SKM-1 (cell line): ENCODE measurements around the gene MIF4GD.
"Not testable (repeated sequence)": the region's sequence is repeated elsewhere in the genome, so short reads cannot be mapped to it uniquely, and the experiment has no call there.

Experiments used
- DNase-seq: peaks from one replicate; lab custom pipeline; 2025; ENCODE audit not compliant: unreplicated experiment; lab: John Stamatoyannopoulos, UW

Gene MIF4GD

GRCh38 chr17:75288770-75289114 lies 17.7 kb upstream of the MIF4GD start:
- DNase-seq = no peak

DNA sequence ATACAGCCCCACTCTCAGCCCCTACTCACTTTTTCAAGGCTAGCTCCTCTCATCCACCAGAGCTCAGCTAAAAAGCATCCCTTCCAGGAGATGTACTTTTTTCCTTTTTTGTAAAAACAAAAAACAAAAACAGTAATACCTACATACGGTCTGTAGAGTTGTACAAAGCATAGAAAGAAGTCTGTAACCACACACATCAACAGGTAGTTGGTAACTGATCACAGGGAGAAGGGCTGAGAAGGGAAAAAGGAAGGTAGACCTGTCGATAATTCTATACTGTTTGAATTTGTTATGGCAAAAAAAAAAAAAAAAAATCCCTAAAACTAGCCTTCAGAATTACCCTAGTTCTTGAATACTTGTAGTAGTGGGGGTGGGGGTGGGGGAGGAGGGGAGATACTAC lies 17.3 kb upstream of the MIF4GD start:
- no peak for DNase-seq

GRCh38 chr17:75287221-75287620 lies 16.2 kb upstream of the MIF4GD start:
- no peak for DNase-seq

GRCh38 chr17:75285123-75285522 lies 14.1 kb upstream of the MIF4GD start:
- DNase-seq = no peak

DNA sequence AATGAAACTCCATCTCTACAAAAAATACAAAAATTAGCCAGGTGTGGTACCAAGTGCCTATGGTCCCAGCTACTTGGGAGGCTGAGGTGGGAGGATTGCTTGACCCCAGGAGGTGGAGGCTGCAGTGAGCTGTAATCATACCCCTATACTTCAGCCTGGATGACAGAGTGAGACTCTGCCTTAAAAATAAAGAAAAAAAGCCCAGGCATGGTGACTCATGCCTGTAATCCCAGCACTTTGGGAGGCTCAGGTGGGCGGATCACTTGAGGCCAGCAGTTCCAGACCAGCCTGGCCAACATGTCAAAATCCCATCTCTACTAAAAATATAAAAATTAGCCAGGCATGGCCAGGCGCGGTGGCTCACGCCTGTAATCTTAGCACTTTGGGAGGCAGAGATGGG lies 9.2 kb upstream of the MIF4GD start:
- not testable (repeated sequence) for DNase-seq

DNA sequence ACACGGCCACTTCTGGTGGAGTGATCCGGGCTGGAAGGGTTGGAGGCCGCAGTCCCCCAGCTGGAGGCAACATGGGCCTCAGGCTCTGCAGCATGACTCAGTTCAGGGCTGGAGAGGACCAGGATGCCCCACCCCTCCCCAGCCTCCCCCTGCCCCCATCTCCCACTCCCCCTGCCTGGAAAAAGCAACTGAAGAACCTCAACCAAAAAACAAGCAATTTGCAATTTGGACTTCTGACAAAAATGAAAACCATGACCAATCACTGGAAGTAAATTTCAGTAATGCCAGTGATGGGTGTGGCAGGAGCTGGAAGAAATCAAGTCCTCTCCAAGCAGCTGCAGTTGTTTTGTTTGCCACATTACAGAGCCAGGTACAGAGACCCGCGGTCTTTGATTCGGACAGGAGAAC lies 6.6 kb upstream of the MIF4GD start:
- DNase-seq = no peak

GRCh38 chr17:75273977-75274708 lies 3.1 kb upstream of the MIF4GD start:
- no peak for DNase-seq

- DNase-seq = no peak
These were observed 1.8 kb upstream of the MIF4GD start for GRCh38 chr17:75272848-75273184.

DNA sequence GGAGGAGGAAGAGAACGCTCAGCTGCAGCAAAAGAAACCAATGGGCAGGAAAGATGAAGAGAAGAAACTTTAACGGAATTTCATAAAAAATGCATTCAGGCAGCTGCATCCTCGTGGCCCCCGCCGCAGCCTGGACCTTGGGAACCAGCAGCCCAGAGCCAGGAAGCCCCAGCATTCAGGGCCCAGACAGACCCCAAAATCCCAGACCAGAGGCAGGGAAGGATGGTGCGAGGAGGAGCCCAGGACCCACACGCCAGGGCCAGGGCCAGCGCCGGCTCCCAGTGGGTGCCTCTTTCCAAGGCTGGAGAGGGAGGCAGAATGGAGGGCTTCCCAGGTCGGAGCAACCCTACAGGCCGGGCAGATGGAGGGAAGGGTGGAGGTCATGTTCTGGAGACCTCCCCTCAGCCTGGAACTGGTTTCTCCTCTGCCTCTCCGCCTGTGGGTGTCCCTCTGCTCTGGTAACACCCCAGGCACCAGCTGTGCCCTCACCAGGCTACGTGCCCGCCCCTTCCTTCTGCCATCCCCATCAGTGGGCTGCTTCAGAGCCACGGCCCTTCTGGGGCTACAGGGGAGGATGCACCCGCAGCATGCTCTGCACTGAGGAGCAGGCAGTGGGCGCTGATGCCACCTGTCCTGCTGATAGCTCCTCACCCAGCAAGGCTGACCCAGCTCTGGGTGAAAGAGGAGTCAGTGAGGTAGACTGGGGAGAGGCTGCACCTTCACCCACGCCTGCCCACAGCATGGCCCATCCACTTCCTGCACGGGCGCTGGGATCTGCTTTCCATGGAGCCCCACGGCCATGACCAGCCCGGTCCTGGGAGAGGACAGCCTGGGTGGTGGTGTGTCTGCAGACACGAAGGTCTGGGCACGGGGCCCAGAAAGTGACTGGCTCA lies 1.2 kb upstream of the MIF4GD start:
- no peak for DNase-seq

GRCh38 chr17:75271233-75271954 lies 363 bp upstream of the MIF4GD start:
- peak; percentile 56 for DNase-seq

DNA sequence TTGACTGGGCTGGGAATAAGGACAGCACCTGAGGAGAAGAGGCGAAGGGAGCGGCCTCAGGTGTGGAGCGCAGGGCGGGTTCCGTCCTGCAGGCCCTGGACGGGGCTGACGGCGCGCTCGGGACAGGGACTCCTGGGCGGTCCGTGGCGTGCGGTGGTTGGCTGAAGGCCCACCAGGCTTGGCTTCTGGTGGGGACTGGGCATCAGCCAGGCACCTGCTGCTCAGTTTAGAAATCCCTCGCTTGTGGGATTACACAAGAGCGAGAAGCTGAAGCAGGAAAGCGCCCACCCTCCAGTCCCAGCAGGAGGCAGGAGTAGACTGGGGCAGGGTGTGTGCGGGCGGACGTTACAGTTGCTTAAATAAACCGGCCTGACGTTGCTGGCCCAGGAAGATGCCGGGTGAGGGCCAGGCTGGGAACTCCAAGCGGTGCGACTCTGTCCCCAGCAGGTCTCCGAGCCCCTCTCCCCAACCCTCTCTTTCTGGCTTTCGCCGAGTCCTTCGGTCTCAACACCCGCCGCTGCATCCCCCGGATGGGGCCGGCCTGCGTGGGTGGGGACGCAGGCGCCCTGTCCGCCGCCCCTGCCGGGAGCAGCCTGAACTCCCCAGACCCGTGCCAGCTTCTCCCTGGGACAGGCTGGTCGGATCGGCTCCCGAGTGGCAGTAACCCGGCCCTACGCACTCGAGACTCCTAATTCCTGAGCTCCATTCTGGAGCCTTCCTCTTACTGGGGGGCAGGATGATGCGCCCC lies 639 bp downstream of the MIF4GD start:
- DNase-seq = peak; percentile 60

- no peak for DNase-seq
These were observed 1.2 kb downstream of the MIF4GD start for GRCh38 chr17:75269844-75270217.

GRCh38 chr17:75267411-75268232 lies 3.4 kb downstream of the MIF4GD start:
- no peak for DNase-seq

GRCh38 chr17:75267153-75267410 lies 3.9 kb downstream of the MIF4GD start:
- DNase-seq = no peak

DNA sequence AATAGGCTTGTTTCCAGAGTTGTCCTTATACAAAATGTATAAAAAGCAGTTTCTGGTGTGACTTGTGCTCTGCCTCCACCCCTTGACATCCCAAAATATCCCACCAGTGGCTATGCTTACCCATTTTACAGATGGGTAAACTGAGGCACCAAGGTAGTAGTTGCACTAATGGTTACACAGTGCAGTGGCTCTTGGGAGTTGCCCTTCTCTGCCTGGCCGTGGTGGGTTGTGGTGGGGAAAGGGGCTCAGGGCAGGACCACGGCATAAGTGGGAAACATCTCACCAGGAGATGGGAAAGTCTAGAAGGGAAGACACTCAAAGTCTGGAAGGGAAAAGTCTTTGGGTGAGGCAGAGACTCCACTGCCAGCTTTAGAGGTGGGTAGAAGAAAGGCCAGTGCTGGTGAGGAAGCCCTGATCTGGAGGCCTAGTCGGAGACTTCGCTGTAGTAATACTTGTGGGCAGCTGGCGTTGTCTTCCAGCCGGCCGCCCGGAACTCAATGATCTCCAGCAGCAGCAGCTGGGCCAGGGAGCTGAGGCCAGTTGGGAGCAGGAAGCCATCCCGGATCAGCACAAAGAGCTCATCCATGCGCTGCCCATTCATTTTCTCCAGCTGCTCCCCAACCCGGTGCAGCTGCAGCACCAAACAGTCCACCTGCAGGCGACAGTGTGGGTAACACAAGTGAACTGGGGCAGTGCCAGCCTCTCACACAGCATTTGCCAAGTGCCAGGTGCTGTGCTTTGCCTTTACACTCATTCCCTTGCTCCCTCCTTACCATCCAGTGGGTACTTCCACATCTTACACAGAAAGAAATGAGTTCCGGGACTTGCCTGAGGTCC lies 4.5 kb downstream of the MIF4GD start:
- no peak for DNase-seq

- no peak for DNase-seq
These were observed 5.3 kb downstream of the MIF4GD start for GRCh38 chr17:75265614-75266315.

DNA sequence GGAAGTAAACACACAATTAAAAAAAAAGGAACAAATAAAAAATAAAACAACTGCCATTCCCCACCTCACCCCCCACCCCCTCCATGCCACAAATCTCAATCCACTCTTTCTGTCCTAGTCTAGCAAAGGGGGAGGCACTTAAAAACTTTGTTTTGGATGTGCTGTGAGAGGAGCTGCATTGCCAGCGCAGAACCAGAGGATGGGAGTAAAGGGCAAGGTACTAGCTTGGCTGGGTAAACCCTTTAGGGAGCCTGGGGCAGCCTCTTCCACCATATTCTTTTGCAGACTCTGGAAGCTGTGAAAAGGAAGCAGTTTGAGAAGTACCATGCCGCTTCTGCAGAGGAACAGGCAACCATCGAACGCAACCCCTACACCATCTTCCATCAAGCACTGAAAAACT lies 8.0 kb downstream of the MIF4GD start:
- DNase-seq = no peak

- DNase-seq = no peak
These were observed 8.9 kb downstream of the MIF4GD start for GRCh38 chr17:75262112-75262606.
